Activated CD4-positive, alpha-beta T cell treated with anti-CD3 and anti-CD28 coated beads for 1 hour (primary cell): ENCODE data around the gene OTX1.

Source experiments
- DNase-seq: peaks from one replicate; pipeline ENCODE4 v3.0.0-alpha.2; 2020

OTX1 gene

DNA sequence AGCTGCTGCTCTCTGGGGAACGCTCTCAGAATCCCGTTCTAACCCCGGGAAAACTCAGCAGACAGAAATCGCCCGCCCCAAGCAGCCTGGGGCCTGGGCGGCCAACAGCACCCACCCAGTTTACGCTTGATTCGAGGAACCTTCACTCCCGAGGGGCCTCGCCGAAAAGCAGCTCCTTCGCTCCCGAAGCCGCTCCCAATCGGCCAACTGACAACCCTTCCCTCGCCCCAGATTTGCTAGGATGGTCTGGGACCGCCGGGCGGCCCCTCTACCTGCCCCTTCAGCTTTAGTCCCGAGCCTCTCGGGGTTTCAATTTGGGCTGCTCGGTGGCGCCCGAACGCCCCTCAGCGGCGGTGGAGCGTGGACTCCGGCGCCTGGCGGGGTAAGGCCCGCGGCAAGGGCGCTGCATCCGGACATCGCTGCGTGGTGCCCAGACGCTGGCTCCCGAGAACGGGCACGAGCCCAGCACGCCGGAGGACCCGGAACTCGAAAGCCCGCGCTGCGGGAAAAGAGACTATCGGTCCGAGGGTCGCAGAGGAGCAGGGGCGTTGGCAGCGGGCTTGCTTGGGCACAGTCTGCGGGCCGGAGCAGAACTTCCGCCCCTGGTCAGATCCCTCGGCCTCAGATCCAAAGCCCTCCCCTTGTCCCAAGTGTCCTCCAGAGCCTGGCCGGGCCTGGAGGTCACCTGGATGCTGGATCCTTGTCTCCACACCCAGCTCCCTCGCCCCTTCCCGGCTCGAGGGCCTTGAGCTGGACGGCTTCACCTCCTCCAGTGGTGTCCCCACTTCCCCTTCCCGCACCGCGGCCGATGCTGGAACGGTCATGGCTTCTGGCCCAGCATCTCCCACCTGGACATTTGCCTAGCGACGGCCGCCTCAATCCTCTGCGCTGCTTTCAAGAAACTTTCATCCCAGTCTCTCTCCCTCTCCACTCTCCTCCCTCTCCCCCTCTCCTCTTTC, 3.0 kb upstream of the OTX1 start:
- DNase-seq: no peak

DNA sequence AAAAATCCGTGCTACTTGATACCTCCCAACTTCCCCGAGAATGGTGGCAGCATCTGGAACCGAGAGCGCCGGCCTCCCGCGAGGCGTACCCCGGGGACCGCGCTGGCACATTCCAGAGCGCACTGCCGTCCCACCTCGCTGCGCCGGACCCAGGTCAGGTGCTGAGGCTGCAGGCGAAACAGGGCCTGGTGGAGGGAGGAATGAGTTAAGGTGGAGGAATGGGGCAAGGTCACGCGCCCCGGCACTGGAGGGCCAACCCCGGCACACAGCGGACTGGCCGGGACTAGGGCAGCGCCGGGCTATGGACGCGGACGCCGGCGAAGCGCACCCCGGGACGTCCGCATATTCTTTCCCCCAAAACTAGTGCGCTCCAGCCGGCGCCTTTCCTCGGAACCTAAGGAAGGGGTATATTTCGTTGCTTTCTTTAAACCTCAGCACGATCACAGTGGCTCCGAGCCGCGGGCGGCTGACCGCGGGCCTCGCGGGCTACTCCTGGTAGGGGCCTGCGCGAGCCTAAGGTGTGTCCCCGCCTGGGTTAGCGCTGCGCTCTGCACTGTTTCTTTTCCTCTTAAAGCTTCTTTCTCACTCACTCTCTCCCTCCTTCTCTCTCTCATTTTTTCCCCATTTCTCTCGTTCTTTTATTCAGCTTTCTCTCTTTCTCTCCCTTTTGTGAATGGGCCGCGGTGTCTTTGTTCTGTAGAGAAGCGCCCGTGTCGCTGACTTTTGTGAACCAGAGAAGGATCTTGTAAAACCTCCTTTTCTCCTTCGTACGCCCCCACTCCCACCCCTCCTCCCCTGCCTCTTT, 2.1 kb upstream of the OTX1 start:
- no peak for DNase-seq

DNA sequence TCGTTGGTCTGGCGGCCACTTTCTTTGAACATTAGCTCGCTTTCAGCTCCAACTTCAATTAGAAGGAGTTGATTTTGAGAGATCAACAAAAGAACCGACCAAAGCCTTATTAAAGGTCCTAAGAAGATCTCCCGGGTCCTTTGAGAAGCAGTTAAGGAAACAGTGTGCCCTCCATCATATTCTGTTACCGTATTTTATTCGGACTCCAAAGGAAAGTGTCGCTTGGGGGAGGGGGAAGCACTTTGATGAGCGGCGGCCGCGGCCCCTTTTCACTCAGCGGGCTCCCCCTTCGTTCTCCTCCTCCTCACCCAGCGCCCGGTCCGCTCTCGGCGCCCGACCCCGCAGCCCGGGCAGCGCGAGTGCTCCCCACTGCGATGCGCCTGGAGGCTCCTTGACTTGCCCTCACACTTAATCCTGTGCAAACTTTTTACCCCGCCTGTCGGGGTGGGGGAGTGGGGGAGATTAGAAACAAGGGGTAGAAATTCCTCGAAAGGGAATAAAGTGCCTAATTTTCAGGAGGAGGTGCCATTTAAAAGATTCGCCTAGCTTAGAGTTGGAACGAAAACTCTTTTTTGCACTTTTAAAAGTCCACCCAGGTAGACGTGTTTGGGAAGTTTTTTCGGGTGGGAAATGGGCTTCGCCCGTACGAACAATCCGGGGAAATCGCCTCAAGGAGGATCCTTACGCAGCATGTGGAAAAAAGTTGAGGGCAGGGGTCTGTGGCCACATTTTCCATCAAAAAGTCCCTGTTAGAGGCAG, 1.2 kb upstream of the OTX1 start:
- no peak for DNase-seq

DNA sequence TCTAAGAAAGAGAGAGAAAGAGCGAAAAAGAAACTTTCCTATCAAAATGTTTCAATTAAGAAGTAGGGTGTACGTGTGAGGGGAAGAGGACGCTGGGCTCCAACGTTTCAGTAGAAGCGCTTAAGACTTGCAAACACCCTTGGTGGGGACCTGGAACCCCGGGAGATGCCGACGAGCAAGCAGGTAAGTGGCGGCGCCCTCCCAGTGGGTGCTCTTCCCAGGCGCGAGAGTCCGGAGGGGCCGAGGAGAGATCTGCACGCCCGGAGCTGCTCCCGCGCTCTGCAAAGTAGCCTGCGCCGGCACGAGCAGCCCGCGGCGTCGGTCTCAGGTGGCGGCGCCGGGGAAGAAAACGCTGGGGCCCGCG, 678 bp upstream of the OTX1 start:
- no peak for DNase-seq

DNA sequence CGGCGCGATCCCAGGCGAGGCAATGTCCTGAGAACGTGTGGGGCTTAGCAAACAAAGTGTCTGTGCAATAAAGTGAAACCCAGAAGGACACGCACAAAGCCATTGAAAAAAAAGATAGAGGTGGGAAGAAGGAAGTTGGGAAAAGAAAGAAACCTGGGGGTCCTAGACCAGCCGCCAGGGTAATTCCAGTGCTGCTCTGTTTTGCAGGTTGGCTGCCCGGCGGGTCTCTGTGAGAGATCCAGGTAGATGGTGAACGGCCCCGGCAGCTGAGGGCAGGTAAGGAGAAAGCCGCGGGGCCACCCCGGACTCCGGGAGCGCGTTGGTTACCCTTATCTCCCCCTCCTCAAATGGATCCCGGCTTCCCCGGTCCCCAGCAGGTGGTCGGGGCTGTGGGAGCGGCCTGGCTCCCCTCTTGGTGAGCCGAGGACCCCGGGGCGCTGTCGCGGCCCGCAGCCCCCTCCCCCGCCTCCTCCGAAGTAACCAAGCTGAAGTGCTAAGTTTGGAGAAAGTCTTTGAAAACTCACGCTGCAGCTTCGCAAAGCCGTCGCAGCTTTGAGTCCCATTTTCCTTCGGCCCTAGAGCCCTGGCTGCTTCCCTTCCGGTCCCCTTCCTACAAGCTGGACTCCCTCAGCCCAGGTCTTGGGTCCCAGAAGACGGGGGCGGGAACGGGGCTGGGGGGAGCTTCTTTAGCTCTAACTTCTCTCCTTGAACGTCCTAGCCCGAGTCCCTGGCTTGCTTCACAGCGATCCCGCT, 588 bp downstream of the OTX1 start:
- no peak for DNase-seq

DNA sequence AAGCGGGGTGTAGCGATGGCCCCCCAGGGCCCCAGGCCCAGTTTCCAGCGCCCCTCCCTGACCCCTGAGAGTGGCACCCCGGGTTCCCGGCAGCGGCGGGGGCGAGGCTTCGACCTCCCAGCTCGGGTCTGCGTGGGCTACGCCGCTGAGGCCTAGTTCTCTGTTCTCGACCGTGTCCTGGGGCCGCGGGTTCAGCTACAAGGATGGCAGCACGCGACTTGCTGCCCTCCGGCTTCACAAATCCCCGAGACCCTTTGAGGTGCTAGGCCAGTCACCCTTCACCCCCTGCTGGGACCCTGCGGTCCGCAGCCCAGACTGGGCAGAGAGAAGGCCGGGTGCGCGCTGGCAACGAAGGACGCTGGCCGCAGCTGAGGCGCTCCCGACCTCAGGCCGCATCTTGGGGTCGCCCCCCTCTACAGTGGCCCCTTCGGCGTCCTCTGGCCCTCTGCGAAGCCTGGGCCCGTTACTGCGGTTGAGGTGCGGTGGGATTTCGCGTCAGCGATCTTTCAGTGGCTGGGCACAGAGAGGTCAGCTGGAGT, 1.2 kb downstream of the OTX1 start:
- no peak for DNase-seq

DNA sequence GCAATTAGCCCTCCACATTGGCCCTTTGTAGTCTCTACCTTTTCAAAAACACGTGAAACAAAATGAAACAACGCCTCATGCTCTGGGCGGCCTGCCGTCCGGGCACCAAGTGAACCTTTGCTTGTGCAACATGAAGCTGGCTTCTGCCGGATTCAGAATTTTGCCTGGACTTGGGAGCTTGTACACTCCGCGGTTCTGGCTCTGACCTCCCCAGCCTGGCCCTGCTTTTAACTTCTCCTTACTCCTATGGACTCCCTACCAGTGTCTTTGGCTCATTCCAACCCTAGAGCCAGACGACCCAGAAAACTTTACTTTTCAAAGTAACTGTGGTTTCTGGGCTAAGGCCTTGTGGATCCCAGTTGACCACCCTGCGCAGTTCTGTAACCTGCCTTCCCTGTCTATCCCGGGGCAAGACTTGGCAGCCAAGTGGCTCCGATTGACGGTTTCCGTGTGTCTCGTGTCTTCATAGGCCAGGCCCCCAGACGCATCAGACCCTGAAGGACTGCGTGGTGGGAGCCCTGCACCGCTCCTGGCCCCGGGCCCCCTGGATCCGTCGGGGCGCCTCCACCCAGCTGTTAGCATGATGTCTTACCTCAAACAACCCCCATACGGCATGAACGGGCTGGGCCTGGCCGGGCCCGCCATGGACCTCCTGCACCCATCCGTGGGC, 1.9 kb downstream of the OTX1 start:
- no peak for DNase-seq

DNA sequence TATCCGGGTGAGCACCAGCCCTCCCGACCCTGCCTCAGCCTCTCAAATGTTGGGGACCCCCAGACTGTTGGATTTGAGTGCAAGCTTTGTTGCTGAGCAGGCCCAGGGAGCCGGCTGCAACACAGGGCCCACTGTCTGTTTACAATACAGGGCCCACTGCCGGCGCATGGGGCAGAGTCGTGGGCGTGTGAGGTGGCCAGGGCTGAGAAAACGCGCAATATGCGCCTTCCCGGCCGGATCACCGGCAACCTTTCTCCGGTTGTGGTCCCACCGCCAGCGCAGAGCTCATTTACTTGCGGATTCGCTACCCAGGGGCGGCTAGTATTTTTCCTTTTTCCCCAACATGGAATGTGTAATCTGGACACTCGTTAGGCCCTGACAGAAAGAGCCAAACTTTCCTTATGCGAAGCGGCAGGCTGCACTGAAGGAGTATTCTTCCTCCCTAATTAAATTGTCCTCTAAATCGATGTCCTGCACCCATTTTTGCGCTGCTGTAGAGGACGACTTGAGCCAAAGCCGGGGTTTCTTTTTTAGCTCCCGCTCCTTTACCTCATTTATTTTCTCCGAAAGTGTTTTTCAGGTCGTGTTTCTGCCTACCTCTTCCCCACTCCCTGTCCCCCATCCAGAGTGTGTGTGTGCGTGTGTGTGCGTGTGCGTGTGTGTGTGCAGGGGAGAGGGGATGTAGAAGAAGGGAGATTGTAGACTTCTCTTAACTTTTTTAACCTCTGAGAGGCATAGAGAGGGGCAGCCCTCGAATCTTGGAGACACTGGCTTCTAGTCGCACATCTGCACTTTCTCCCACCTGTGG, 2.7 kb downstream of the OTX1 start:
- DNase-seq: no peak

DNA sequence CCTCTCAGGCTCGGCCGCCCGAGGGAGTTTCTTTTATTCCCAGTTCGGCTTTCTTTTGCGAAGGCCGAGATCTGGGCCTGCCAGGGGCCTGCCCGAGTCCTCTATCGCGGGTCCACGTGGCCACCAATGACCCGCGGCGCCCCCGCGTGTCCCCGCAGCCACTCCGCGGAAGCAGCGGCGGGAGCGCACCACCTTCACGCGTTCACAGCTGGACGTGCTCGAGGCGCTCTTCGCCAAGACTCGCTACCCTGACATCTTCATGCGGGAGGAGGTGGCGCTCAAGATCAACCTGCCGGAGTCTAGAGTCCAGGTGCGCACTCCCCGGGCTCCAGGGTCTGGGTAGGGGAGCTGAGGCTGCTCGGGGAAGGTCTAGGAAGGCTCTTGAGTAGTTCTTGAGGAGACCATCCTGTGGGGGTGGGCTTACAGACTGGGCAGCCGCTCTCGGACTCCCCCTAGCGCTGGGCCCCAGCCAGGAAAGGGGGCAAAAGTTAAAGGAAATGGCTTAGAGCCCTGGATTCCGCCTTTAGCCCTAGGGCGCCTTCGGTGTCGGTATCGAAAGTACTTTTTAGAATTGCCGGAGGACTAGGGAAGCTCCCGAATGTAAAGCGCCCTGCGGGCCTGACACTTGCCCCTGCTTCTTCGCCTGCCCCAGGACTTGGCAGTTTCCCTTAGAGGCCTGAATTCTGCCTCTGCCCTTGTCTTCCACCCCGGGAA, 3.4 kb downstream of the OTX1 start:
- DNase-seq: no peak

DNA sequence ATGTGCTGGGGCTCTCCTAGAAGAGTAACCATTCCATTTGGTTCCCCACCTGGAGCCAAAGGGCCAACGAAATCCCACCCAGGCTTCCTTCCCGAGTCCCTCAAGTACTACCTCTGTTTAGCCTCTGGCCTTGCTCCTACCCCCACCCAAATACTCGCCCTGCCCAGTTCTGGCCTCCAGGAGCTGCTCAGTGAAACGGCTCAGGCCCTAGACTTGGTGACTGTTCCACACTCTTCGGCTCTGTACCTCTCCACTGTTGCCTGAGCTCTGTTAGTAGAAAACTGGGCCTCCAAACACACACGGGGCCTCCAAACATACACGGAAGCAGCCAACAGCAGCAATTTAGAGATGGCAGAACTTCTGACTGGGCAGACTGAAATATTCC, 4.2 kb downstream of the OTX1 start:
- DNase-seq: no peak

DNA sequence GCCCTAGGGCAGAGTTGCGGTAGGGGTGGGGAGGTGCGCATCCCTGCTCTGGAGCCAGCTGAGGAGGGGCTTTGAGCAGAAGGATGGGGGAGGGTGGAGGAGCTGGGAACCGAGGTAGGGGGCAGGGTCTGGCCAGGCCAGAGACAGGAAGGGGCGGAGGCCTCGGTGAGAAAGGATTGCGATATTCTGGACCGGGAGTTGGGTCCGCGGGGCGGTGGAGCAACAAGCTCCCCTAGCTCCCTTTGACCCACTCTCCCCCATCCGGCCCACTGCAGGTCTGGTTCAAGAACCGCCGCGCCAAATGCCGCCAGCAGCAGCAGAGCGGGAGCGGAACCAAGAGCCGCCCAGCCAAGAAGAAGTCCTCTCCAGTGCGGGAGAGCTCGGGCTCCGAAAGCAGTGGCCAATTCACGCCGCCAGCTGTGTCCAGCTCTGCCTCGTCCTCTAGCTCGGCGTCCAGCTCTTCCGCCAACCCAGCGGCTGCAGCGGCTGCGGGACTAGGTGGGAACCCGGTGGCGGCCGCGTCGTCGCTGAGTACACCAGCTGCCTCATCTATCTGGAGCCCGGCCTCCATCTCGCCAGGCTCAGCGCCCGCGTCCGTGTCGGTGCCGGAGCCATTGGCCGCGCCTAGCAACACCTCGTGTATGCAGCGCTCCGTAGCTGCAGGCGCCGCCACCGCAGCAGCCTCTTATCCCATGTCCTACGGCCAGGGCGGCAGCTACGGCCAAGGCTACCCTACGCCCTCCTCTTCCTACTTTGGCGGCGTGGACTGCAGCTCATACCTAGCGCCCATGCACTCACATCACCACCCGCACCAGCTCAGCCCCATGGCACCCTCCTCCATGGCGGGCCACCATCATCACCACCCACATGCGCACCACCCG, 4.8 kb downstream of the OTX1 start:
- DNase-seq: no peak

DNA sequence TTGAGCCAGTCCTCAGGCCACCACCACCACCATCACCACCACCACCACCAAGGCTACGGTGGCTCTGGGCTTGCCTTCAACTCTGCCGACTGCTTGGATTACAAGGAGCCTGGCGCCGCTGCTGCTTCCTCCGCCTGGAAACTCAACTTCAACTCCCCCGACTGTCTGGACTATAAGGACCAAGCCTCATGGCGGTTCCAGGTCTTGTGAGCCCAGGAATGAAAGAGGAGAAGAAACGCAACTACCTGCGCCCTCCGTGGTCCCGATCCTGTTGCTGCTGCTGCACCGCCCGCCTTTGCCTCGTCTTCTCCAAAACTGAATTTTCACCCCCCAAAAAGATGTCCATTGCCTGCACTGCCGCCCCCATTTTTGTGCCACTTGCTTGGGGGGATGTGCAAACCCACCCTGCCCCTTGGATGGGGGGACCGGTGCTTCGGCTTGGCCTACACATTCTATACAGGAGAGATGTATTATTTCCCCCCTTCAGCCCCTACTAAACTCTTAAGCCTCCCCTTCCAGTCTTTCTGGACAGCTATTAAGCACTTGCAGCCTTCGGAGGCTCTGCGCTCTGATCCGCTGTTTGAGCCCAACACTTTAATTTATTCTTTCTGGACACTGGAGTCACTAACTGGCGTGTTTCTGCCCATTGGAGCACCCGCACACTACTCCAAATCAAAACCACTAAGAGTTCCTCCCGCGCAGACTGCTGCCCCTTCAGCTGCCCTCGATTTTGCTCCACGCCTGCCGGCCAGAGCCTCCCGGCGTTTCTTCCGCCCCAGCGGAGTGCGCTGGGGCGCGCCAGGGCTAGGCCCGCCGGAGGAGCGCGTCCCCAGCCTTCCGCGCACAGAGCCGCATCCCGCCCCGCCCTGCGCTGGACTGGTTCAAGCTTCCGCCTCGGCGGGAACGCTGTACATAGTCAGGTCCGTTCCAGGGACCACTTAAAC, 5.7 kb downstream of the OTX1 start:
- DNase-seq: no peak

DNA sequence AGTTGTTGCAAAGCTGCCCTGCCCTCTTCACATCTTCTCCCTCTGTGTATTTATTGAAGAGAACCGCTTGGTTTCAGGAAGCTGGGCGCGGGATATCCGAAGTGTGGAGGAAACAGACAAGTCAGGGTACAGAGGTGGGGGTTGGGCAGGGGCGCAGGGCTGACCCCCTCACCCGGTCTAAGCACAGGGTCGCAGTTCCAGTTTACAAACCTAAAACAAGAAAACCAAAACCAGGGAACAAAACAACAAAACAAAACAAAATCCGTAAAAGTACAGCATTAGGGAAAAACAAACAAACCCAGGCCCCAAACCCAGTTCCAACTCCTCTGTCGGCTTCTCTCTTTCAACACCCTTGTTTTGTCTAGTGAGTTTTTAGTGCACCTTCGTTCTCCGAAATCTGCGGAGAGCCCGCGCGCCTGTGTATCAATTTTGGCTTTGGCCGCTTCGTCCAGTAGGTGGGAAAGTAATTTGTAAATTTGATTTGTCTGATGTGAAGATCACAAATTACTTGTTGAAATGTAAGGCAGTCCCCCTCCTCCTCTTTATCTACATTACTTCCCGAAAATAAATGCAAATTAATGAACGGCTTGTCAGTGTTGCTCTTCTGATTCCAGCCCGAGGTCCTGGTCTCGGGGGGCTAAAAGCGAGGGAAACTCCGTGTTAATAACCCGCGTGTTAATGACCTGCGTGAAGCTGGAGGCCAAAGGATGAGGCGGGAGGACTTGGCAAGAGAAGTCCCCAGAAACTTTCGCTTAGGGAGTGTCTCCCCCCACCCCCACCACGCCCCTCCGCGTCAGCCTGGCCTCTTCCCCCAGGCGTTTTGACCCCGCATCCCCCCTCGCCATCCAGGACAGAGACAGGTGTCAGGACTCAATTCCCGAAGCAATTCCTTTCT, 6.9 kb downstream of the OTX1 start:
- no peak for DNase-seq

DNA sequence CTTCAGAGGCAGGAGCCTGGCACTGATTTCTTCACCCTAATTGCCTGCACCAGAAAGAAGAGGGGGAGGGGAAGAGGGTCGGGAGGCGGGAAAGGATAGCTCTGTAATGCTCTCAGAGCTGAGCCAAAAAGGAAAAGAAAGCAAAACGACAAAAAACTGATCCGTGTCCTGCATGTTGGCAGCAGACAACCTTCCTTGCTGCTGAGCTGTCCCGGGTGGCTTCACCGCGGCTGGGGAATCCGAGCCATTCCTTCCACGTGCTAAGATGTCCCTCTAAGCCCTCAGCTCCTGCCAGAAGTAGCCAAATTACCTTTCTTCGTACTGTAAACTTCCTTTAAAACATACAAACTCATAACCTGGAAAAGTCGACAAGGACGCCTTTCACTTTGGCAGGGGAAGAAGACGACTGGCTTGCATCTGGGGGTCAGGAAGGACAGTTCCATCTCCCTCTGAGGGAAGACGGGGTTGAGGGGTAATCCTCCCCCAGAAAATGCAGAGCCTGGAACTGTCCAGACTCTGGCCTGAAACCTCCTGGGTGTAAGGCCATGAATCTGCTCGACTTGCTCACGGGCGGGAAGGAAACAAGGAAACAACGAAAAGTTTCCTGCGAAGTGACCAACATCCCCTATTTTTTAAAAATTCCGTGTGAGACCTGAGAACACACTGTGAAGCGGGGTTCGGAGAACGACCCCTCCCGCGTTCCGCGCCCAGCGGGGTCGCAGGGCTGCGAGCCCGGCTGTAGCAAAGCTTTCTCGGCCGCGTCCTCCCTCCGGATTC, 7.7 kb downstream of the OTX1 start:
- DNase-seq: no peak

DNA sequence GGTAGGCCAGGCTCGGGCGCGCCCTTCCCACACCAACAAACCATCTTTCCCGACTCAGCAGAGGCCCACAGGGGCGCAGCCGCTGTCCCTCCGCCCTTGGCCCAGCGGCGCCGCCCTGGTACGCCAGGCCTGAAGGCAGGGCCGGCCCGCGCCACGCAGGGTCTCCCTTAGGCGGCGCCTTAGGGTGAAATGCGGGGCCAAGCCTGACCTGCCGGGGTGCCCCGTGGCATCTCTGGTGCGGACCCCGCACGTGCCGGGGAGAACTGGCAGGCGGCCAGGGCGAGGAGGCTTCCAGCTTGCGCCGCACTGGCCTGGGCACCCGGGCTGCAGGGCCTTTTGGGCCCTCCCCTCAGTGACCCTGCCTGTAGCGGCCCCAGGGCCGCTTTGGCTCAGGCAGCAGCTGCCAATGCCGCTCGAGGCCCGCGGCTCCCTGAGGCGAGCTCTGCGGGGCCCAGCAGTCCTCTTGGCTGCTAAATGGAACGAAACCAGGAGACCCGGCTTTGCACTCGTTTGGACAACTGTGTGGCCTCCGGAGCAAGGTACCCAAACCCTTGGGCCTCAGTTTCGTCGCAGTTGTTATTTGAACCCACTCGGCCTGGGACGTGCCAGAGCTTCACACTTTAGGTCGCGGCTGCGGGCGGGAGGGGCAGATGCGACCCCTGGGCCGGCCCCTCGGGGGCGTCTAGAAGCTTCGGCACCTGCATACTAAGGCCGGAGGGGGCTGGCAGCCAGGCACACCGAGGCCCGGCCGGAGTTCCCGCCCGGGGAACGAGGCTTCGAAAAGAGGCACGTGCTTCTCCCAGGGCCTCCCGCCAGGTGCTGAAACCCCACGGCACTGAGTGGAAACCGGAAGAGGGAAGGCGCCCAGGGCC, 8.5 kb downstream of the OTX1 start:
- DNase-seq: no peak
